NCI-H226 (cell line): ENCODE measurements around the gene KCNJ9.
A peak's percentile ranks its signal among the peaks of the same experiment; 100 is the strongest.
"Not testable (repeated sequence)": the region's sequence is repeated elsewhere in the genome, so short reads cannot be mapped to it uniquely, and the experiment has no call there.

Source experiments
- DNase-seq: peaks from one replicate; pipeline ENCODE4 v3.0.0-alpha.2; 2015

Gene KCNJ9

GRCh38 chr1:160081261-160081936 lies at the start of gene KCNJ9:
TSS of gene KCNJ9 (plus strand) at chr1:160081538. CDS start at chr1:160084031, 2,493 bp downstream.
- DNase-seq, result no peak

DNA sequence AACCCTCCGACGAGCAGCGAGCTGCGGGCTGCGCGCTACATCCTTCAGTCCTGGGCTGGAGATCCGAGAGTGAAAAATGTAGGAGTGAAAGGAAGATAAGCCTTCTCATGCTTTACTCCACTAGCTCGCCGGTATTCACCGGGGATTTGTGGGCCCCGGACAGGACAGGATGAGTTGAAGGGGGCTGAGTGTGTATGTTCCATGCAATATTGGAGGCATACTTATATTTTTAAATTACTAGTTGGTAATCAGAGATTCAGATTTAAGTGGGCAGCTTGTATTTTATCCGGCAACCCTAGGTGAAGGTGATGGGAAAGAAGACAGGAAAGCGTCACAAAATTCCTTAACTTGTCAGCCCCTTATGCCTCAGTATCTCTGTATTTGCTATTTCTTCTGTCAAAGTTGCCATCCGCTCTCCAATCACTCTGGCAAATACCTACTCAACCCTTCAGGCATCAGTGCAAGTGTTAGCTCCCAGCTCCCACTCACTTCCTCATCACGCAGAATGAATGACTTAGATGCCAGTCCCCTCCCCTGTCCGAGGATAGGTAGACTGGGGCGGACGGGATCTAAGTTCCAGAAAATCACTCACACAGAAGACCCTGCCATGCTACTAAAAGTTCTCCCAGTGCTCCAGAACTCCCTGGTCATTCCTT lies 49.0 kb upstream of the KCNJ9 start:
- DNase-seq, result no peak

DNA sequence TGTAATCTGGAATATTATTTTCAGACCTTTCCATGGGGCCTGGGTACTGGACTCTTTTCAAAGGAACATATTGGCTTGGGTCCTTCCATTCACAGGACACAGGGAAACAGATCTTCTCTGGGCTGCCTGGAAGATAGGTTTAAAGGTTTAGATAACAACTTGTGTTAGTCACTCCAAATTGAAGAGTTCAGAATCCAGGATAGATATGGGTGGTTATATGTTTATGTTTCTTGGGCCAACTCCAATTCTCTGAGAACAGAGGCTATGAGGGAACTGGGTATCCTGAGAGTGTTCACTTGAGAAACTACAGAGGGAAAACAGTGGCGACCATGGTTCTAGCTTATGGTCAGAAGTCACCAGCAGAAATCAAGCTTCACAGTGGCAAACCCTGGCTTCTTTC lies 40.9 kb upstream of the KCNJ9 start:
- DNase-seq, result peak; percentile 12

DNA sequence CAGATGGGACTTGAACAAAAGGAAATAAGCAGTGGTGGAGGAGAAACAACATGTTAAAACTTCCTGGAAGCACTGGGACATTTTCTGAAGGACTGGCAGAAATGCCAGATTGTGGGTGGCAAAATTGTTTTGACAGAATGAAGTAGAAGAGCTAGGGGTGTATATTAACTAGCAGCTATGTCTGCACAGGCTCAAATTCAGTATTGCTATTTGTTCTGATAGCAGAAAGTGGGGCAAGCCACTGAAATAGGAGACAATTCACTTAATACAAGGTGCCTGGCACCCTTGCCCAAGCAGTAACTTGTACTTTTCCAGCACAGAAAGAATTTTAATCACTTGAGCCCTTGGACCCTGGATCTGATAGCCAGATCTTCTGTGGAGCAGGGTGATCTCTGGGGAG lies 37.8 kb upstream of the KCNJ9 start:
- DNase-seq, result no peak

DNA sequence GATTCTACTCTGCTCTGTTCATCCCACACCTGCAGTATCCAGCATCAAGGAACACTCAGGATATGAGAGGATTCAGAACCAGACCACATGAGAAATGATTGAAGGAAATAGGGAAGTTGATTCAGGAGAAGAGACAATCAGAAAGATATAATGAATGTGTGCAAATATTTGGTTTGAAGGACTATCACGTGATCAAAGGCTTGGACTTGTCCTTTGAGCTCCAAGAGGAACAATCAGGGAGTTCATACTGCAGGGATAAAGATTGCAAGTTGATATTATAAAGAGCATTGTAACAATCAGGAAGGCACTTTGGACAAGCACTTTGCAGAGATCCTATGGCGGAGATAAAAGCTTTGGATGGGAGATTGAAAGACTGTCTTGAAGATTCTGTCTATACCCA lies 35.7 kb upstream of the KCNJ9 start:
- no peak for DNase-seq

DNA sequence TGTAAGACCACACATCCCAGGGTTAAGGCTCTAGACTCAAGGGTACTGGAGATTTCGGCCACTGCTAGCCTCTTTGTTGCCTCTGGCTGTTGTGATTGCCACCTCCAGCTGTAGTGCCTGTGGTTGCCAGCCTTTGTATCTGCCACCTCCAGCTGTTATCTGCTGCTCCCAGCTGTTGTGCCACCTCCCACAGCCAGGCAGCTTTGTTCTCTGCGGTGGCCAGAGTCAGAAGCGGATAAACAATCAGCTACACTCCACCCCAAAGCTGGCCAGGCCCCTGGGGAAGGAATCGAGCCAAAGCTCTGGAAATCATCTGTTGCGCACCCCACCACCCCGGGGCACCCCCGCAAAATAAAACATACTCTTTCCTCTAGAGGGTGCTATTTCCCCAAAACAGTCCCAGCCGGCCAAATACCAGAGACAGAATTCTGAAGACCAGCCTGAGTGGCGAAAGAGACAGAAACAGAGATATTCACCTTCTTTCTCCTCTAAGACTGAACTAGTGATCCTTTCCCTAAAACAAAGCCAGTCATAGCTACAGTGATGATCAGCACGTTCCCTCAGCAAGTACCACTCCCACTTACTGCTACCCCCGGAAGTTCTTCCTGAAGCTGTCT lies 34.7 kb upstream of the KCNJ9 start:
- peak; percentile 15 for DNase-seq

GRCh38 chr1:160047111-160047991 lies 34.0 kb upstream of the KCNJ9 start:
- DNase-seq, result no peak

DNA sequence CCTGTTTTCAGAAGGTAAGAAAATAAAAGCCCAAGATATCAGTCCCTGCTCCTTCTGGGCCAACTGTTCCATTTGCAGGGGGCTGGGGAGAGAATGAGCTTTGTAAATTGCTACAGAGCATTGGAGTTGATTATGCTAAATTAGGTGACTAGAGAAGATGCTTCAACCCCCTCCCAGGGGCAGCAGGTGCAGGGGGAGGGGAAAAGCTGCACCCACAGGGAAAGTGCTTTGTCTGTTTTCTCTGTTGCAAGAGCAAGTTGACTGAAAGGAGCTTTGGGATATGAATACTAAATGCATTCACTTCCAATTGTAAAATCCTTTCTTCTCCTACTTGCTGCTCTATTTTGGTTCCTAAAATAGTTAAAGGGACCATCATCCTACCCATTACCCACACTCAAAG lies 33.0 kb upstream of the KCNJ9 start:
- no peak for DNase-seq

DNA sequence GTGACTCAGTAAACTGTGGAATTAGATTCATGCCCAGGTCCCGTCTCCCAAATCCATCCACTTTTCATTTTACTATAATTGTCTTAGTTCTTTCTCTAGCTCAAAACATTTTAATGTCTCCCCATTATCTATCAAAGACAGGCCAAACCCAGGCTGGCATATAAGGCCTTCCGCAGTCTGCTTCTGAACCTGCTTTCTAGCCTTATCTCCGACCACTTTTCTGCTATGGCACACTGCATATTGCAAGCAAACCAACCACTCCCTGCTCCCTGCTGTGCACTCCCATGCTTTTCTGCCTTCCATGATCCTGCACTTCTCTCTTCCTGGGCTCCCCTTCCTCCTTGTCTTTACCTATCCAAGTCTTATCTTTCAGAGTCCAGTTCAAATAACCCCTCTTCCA lies 32.2 kb upstream of the KCNJ9 start:
- no peak for DNase-seq

DNA sequence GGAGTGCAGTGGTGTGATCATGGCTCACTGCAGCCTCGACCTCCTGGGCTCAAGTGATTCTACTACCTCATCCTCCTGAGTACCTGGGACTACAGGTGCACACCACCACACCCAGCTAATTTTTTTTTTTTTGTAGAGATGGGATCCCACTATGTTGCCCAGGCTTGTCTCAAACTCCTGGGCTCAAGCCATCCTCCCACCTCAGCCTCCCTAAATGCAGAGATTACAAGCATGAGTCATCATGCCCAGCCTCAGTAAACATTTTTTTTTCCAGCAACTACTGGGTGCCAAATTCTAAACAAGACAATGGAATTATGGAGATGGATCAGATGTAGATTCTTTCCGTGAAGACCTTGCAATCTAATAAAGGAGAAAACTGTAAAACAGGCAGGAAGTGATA lies 31.2 kb upstream of the KCNJ9 start:
- DNase-seq, result not testable (repeated sequence)

DNA sequence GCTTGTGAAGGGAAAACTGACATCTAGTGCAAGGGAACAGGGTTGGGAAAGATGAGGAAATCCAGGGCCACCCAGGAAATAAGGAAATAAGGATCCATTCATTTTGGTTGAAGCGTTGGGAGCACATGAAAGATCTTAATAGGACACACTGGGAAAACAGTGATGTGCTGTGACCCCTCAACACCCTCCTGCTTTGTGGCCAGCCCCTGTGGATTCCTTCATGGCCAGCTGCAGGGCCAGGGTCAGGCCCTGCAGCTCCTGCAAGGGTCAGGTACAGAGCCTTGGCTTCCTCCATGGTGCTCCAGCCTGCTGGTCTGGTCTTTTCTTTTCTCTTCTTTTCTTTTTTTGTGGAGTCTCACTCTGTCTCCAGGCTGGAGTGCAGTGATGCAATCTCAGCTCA lies 30.7 kb upstream of the KCNJ9 start:
- DNase-seq, result no peak

DNA sequence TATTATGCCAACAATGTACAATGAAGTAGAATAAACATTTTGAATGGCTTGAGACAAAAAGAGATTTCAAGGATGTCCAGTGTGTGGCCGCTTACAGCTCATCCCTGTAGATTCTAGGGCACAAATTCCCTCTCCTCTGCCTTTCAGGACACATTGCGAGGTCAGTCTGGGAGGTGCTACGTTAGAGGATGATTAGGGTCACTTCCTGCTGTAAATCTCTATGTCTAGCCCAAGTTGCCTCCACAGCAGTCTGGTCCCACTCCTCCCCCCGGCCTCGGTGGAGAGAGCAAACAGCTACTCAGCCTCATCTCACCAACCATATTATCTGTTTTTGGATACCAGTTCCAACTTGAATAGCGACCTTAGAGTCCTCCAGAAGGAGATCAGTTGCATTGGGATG lies 28.4 kb upstream of the KCNJ9 start:
- no peak for DNase-seq

DNA sequence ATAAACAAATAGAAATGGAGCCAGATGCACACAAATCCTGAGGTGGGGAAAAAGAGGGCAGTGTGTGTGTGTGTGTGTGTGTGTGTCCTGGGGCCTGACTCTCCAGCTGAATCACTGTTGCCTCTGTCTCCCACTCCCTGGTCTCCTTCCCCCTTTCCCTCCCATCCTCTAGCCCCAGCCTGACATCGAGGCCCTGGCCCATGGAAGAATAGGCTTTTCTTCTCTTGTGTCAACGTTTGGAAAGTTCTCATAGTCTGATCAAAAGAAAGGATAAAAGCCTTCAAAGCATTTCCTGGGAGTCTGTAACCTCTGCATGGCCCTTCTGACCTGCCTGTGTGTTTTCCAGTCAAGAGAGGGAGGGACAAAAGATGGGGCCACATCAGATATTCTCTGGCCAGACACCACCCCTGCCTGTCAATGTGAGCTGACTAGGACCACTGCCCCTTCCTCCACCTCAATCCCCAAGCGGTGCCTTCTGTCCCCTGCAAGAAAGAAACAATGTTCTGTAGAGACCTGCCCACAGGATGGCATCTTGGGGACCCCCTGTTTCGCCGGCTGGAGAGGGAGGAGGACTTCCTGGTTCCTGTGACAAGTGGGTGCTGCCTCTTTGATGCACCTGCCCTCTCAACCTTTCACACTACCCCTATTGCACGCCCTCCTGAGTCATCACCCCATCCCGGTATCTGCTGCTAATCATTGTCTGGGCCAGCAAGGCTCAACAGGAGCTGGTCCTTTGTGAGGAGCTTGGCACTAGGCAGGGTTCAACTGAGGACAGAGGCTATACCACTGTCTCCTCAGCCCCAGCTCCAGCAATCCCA lies 27.6 kb upstream of the KCNJ9 start:
- no peak for DNase-seq

DNA sequence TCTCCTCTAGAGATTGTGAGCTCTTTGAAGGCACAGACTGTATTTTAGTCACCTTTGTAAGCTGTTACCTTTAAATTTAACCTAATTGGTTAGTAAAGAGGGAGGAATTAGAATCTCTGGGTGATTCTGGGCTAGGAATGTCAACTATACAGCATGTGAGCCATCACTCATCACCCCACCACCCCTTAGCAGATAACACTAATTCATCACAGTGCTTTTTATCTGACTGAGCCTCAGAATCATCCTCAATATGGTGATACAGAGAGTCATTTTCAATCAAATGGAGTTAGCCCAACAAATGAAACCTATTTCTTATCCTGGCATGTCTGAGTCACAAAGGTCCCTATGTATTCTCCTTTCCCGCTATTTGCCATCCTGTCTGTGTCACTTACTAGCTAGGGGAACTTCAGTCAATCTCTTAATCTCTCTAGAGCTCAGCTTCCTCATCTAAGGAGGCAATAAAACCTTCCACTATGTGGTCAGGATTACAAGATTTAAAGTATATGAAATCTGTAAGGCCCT lies 24.6 kb upstream of the KCNJ9 start:
- no peak for DNase-seq

DNA sequence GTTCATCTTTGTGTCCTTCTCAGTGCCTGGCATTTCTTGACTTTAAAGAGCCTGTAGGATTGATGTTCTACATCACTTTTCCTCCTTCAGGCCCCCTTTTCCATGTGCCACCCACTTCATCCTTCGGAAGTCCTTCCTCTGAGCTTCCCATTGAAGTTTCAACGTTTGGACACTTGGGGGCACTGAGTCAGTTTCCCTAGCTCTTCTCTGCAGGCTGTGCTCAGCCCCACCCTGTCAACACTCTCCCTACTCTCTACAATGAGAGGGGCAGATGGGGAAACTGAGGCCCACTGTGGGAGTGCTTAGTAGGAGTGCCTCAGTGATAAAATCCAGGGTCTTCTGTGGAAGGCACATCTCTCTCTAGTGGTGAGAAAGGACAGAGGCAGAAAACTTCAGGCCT lies 23.3 kb upstream of the KCNJ9 start:
- DNase-seq, result no peak

DNA sequence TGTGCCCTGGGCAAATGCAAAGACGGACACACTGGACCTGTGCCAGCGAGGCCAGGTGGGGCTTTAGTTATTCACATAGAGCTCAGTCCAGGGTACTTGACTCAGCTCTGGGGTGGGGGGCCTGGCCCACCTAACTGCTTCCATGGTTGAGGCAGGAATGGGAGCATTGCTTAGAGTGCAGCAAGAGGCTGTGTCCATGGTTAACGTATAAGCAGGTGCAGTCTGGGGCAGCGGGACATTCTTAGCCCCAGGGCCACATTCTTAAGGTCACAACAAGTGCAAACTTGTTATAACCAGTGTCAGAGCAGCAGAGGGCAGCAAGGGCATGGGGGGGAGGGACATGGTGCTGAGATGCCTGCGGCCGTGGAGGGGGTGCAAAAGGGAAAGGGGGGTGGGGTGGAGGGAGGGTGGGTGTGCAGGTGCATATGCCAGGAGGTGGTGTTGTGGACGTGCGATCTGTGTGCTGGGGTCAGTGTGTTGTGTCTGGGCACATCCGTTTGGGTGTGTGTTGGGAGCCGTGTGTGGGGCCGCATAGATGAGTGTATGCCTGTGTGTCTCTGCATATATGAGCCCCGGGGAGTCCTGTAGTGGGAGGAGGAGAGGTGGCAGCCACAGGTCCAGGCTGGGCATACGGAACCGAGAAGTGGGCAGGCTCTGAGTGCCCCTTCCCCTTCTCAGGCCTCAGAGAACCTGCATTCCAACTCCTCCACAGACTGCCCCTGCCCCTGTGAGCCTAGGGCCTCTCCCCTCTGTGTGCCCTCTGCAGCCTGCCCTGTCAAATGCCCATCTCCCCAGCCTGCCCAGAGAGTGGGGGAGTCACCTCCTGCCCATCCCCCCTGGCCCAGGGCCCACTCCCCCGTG lies 19.7 kb upstream of the KCNJ9 start:
- no peak for DNase-seq

- no peak for DNase-seq
Measured at GRCh38 chr1:160062230-160062532, 19.2 kb upstream of the KCNJ9 start.

- no peak for DNase-seq
Measured at GRCh38 chr1:160063176-160063575, 18.2 kb upstream of the KCNJ9 start.

DNA sequence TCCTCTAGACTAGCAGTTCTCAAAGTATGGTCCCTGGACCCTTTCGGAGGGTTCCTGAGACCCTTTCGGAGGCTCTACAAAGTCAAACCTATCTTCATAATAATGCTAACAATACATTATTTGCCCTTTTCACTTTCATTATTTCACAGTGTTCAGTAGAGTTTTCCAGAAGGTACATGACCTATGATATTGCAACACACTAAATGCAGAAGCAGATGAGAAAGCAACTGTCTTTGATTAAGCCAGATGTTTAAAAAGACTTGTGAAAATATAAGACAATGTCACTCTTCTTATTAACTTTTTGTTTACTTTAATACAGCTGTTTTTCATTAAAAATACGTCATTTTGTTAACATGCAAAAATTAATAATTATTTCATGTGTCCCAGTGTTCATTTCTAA lies 17.2 kb upstream of the KCNJ9 start:
- no peak for DNase-seq

DNA sequence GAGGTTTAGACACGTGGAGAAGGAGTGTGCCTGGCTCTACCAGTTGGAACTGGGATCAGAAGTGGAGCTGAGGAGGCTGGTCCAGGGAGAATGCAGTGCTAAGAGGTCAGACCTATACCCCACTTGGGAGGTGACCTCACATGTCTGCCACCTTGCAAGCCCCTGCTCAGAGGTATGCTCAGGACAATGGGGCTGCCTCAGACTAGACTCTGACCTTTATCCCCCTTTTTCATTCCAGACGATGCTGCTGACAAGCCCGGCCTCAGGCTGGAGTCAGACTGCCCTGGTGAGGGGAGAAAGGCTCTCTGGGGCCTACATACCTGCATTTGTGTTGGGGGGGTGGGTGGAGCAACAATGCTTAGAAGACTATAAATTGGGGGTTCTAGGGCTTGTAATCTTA lies 16.6 kb upstream of the KCNJ9 start:
- DNase-seq, result no peak
